K562 (cell line): Measurements from ENCODE around the gene ADGRL3. TPM values are rescaled to one million over a fixed set of nuclear protein-coding genes. Genes with fewer than 3 reads are reported as not detected.

ENCODE experiments used
- ATAC-seq: fragments of 200-7000 bp; cut with Tn5 transposase; 3 replicates; pipeline ENCODE4 v1.9.1; 2020; ENCODE audit warnings: moderate library complexity
- BruUV-seq: library from RNA; stranded (reverse); fragments of 400-500 nt; replicated peaks from 2 replicates; lab custom pipeline; 2021; lab: Mats Ljungman, UMichigan
- CTCF ChIA-PET: fragments of 300-600 bp; formaldehyde crosslinking; extraction: SDS; loops from one replicate; lab custom pipeline; 2021; ENCODE audit warnings: low intra/inter-chr PET ratio; lab: Yijun Ruan, JAX
- POLR2A ChIA-PET: fragments of 300-600, 350-650 bp; sonication (Branson Sonifier 250); formaldehyde crosslinking; extraction: SDS; loops from one replicate; lab custom pipeline; 2021; ENCODE audit warnings: antibody characterized with exemption, inconsistent platforms; lab: Yijun Ruan, JAX
- DNase-seq, 4 experiments: peaks; one replicate each; pipeline versions ENCODE4 v3.0.0 to v3.0.0-alpha.2; 2011 to 2018; ENCODE audit warnings: low spot score in 3 of 4, mixed read lengths in 3 of 4; ENCODE audit errors: extremely low read depth in 1 of 4
- FAIRE-seq: peaks from 2 replicates; lab custom pipeline; 2011; peaks lifted over from hg19 to GRCh38; lab: Jason Lieb, UNC
- H2AFZ ChIP-seq: 2 replicates; pipeline ENCODE4 v1.6.0; 2011; ENCODE audit warnings: low read depth, low read length, control low read depth, inconsistent platforms
- H3K27ac ChIP-seq: fragments of 200-600 bp; 3 replicates; pipeline ENCODE4 v1.8.0; 2011; ENCODE audit warnings: low read depth, mild to moderate bottlenecking, control low read depth, inconsistent platforms, low read length, moderate library complexity, mixed read lengths; ENCODE audit errors: extremely low read depth
- H3K27me3 ChIP-seq, 2 experiments: fragments of 300-600 bp in 1 of 2; 2 replicates in 1 of 2; 3 replicates in 1 of 2; pipeline versions ENCODE4 v1.6.0 to v1.8.0; 2011; ENCODE audit warnings: inconsistent platforms in 2 of 2, low read length in 2 of 2, mild to moderate bottlenecking in 1 of 2, mixed read lengths in 1 of 2, moderate library complexity in 1 of 2; ENCODE audit not compliant: control insufficient read depth in 2 of 2, insufficient read depth in 2 of 2
- H3K36me3 ChIP-seq: fragments of 300-600 bp; 3 replicates; pipeline ENCODE4 v1.8.0; 2011; ENCODE audit warnings: mild to moderate bottlenecking, low read length, inconsistent platforms; ENCODE audit not compliant: control insufficient read depth, insufficient read depth
- H3K4me1 ChIP-seq, 2 experiments: fragments of 200-600 bp in 1 of 2; replicated peaks in 1 of 2; 2 replicates in 1 of 2; 3 replicates in 1 of 2; pipeline versions ENCODE4 v1.5.1 to v1.8.0; 2011; ENCODE audit warnings: inconsistent platforms in 2 of 2, low read length in 2 of 2, mild to moderate bottlenecking in 1 of 2, mixed read lengths in 1 of 2, moderate library complexity in 1 of 2; ENCODE audit not compliant: control insufficient read depth in 2 of 2, insufficient read depth in 2 of 2
- H3K4me2 ChIP-seq: 2 replicates; pipeline ENCODE4 v1.6.1; 2011; ENCODE audit warnings: low read length, control low read depth, inconsistent platforms, mixed read lengths; ENCODE audit not compliant: insufficient read depth
- H3K4me3 ChIP-seq: fragments of 200-600 bp; sonication (generic), shearing (Covaris generic); 2 replicates; pipeline ENCODE4 v1.5.1; 2016; ENCODE audit warnings: control low read depth, inconsistent platforms
- H3K79me2 ChIP-seq: fragments of 200-600 bp; 3 replicates; pipeline ENCODE4 v1.8.0; 2011; ENCODE audit warnings: low read length, inconsistent platforms; ENCODE audit not compliant: control insufficient read depth, insufficient read depth
- H3K9ac ChIP-seq, 2 experiments: 2 replicates each; pipeline versions ENCODE4 v1.6.0 to v1.6.1; 2011; ENCODE audit warnings: low read depth in 2 of 2, low read length in 2 of 2, control low read depth in 1 of 2, inconsistent platforms in 1 of 2, mild to moderate bottlenecking in 1 of 2, mixed read lengths in 1 of 2; ENCODE audit not compliant: insufficient read depth in 1 of 2
- H3K9me1 ChIP-seq: one replicate; pipeline ENCODE4 v1.6.0; 2011; ENCODE audit warnings: inconsistent platforms, mild to moderate bottlenecking, low read length, moderate library complexity; ENCODE audit not compliant: control insufficient read depth, insufficient read depth
- H3K9me3 ChIP-seq: replicated peaks from 2 replicates; pipeline ENCODE4 v1.5.1; 2011; ENCODE audit warnings: low read depth, low read length, inconsistent platforms; ENCODE audit not compliant: control insufficient read depth, insufficient read depth
- H4K20me1 ChIP-seq: replicated peaks from 2 replicates; pipeline ENCODE4 v1.6.1; 2011; ENCODE audit warnings: low read length, inconsistent platforms, mixed read lengths; ENCODE audit not compliant: control insufficient read depth, insufficient read depth
- CEBPB ChIP-seq: fragments of 450-650 bp; IDR thresholded peaks from 2 replicates; pipeline ENCODE4 v1.6.1; 2016; ENCODE audit warnings: missing genetic modification characterization, missing compliant biosample characterization
- NFRKB ChIP-seq: fragments of 450-650 bp; IDR thresholded peaks from 2 replicates; pipeline ENCODE4 v1.6.1; 2016; ENCODE audit warnings: low read depth
- SIN3B ChIP-seq: fragments of 450-650 bp; IDR thresholded peaks from 2 replicates; pipeline ENCODE4 v1.6.1; 2017; ENCODE audit warnings: low read depth, mild to moderate bottlenecking, moderate library complexity
- WGBS: fragments of 100-300 bp; shearing (Covaris generic); methylation state at CpG from one replicate; pipeline ENCODE4 v1.1.6; 2016; ENCODE audit warnings: low coverage, mixed read lengths; ENCODE audit not compliant: insufficient coverage; ENCODE audit errors: missing lambda C conversion rate; 5-methylcytosine and 5-hydroxymethylcytosine counted together
- in situ Hi-C: fragments of 300-500 bp; cut with MboI; formaldehyde crosslinking; loops from 4 replicates; pipeline ENCODE4 v1.15.0; 2018; ENCODE audit warnings: inconsistent platforms, mixed read lengths
- intact Hi-C: fragments of 100-400 bp; cut with micrococcal nuclease; formaldehyde crosslinking; loops from 2 replicates; pipeline ENCODE4 v1.14.2; 2022
- polyA plus RNA-seq, 8 experiments: library from polyadenylated mRNA; depleted of rRNA in 4 of 8; stranded (reverse) in 5 of 8; unstranded in 3 of 8; fragments of >200 nt; fragmentation: Nextera tagmentation in 2 of 8; fragmentation: Illumina TruSeq in 1 of 8; extraction: Ambion mirVana in 2 of 8; extraction: Trizol in 1 of 8; gene quantifications; 2 replicates each; pipeline versions ENCODE4 v1.2.1 to v1.2.3, GENCODE V29; 2011 to 2014; ENCODE audit warnings: inconsistent platforms in 1 of 8, missing spikeins in 1 of 8
- total RNA-seq, 7 experiments: library from RNA; depleted of rRNA in 6 of 7; stranded (reverse); fragments of >200 nt in 6 of 7; fragmentation: Illumina TruSeq in 2 of 7; extraction: Trizol in 2 of 7; gene quantifications; 2 replicates each; pipeline versions ENCODE4 v1.2.1 to v1.2.3, GENCODE V29; 2011 to 2021; ENCODE audit warnings: low replicate concordance in 1 of 7
- TF ChIP-seq, protein P1 (sequence below): sonication (generic); formaldehyde crosslinking; IDR thresholded peaks from 2 replicates; pipeline ENCODE4 v1.8.0; 2023; ENCODE audit warnings: mild to moderate bottlenecking, missing genetic modification reagents
- TF ChIP-seq, protein P2 (sequence below): sonication (generic); IDR thresholded peaks from 2 replicates; pipeline ENCODE4 v1.6.1; 2016
- TF ChIP-seq, protein P3 (sequence below): sonication (generic); formaldehyde crosslinking; IDR thresholded peaks from 2 replicates; pipeline ENCODE4 v1.8.1; 2023; ENCODE audit warnings: missing genetic modification reagents, mild to moderate bottlenecking, borderline replicate concordance

The ADGRL3 gene
- total and polyA plus RNA-seq, 9 of the 15 experiments (the other 6 are each of a cell fraction or from before 2014, with no cell fraction given): 0.03 to 0.14 (median 0.04) TPM; not detected in 2

DNA sequence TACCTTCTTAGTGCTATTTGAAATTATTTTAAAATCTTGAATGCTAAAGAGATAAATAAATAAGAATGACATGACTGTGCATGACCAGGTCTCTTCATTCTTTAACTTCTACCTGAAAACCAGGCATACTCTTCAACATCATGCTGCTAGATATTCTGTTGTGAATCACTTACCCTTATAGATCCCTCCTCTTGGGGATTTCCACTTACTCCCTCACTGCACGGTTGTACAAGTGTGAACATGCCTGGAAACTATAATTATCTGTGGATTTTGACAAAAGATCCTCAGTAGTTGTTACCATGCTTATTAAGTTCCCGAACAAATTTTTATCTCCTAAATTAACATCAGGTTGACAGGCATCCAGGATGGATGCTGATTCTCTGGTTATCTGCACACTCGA is 54.3 kb downstream of the ADGRL3 start (continued):
- TF ChIP-seq, protein P1, sequence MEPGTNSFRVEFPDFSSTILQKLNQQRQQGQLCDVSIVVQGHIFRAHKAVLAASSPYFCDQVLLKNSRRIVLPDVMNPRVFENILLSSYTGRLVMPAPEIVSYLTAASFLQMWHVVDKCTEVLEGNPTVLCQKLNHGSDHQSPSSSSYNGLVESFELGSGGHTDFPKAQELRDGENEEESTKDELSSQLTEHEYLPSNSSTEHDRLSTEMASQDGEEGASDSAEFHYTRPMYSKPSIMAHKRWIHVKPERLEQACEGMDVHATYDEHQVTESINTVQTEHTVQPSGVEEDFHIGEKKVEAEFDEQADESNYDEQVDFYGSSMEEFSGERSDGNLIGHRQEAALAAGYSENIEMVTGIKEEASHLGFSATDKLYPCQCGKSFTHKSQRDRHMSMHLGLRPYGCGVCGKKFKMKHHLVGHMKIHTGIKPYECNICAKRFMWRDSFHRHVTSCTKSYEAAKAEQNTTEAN (CRISPR knock-in tag): no peak
- TF ChIP-seq NFRKB (no peak), SIN3B (no peak)
- TF ChIP-seq, protein P2, sequence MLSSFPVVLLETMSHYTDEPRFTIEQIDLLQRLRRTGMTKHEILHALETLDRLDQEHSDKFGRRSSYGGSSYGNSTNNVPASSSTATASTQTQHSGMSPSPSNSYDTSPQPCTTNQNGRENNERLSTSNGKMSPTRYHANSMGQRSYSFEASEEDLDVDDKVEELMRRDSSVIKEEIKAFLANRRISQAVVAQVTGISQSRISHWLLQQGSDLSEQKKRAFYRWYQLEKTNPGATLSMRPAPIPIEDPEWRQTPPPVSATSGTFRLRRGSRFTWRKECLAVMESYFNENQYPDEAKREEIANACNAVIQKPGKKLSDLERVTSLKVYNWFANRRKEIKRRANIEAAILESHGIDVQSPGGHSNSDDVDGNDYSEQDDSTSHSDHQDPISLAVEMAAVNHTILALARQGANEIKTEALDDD: no peak

DNA sequence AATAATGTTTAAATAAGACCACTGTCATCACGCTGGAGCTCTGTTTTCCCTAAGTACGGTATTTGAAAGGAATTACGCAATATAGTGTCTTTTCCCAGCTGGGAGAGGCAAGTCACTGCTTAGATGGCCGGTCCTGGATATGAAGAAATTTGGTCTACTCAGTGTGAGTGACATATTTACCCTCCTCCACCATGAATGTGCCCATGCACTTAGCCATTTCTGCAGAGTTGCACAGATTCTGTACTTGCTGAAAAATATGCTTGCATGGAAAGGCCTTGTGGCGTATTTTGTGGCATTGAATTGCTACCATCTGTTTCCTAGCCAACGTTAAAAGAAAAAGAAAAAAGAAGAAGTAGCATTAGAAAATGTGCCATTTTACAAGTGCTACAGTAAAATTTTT is 73.1 kb downstream of the ADGRL3 start:
- in situ Hi-C loops: no loop called here
- Histone ChIP-seq H3K9me1 (no peaks in the 10 kb centered on the region), H3K9me3 (no peaks in the 10 kb centered on the region), H3K4me1 (no peaks in the 10 kb centered on the region), H3K4me2 (no peak overlapping the region), H3K79me2 (no peaks in the 10 kb centered on the region), H4K20me1 (no peaks in the 10 kb centered on the region), H3K27ac (no peak overlapping the region), H2AFZ (no peak overlapping the region), H3K36me3 (no peaks in the 10 kb centered on the region), H3K27me3 (no peaks in the 10 kb centered on the region), H3K9ac (no peak overlapping the region), H3K4me3 (no peak overlapping the region)
- ChIA-PET CTCF (no interaction called here), POLR2A (no interaction called here)
- BruUV-seq: no TSS peak
- ATAC-seq (no peak), DNase-seq (no peak), FAIRE-seq (no peak)
- WGBS: 5% methylated on average over 5 of the region's 6 CpGs
- TF ChIP-seq CEBPB (tag): peak; percentile 49; the same call in 1 of the 2 replicates
- TF ChIP-seq, protein P3, sequence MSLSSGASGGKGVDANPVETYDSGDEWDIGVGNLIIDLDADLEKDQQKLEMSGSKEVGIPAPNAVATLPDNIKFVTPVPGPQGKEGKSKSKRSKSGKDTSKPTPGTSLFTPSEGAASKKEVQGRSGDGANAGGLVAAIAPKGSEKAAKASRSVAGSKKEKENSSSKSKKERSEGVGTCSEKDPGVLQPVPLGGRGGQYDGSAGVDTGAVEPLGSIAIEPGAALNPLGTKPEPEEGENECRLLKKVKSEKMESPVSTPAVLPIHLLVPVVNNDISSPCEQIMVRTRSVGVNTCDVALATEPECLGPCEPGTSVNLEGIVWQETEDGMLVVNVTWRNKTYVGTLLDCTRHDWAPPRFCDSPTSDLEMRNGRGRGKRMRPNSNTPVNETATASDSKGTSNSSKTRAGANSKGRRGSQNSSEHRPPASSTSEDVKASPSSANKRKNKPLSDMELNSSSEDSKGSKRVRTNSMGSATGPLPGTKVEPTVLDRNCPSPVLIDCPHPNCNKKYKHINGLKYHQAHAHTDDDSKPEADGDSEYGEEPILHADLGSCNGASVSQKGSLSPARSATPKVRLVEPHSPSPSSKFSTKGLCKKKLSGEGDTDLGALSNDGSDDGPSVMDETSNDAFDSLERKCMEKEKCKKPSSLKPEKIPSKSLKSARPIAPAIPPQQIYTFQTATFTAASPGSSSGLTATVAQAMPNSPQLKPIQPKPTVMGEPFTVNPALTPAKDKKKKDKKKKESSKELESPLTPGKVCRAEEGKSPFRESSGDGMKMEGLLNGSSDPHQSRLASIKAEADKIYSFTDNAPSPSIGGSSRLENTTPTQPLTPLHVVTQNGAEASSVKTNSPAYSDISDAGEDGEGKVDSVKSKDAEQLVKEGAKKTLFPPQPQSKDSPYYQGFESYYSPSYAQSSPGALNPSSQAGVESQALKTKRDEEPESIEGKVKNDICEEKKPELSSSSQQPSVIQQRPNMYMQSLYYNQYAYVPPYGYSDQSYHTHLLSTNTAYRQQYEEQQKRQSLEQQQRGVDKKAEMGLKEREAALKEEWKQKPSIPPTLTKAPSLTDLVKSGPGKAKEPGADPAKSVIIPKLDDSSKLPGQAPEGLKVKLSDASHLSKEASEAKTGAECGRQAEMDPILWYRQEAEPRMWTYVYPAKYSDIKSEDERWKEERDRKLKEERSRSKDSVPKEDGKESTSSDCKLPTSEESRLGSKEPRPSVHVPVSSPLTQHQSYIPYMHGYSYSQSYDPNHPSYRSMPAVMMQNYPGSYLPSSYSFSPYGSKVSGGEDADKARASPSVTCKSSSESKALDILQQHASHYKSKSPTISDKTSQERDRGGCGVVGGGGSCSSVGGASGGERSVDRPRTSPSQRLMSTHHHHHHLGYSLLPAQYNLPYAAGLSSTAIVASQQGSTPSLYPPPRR: no peak
- intact Hi-C loops: no loop called here
